Activated CD8-positive, alpha-beta memory T cell treated with anti-CD3 and anti-CD28 coated beads for 4 hours (primary cell): Measurements from ENCODE around the gene NFIB.

Experiments used
- DNase-seq, 2 donors: peaks; one replicate each; pipeline ENCODE4 v3.0.0-alpha.2; 2020; ENCODE audit warnings: low read depth in 2 of 2

Gene NFIB

GRCh38 chr9:14278291-14278721 is 35.6 kb downstream of the NFIB start:
- DNase-seq: no peak

GRCh38 chr9:14277761-14278160 is 36.2 kb downstream of the NFIB start:
- no peak for DNase-seq

GRCh38 chr9:14277244-14277643 is 36.7 kb downstream of the NFIB start:
- no peak for DNase-seq

- no peak for DNase-seq
Observed at GRCh38 chr9:14275331-14275730, 38.6 kb downstream of the NFIB start.

- DNase-seq: no peak
Observed at GRCh38 chr9:14273696-14274121, 40.2 kb downstream of the NFIB start.

GRCh38 chr9:14272927-14273528 is 40.9 kb downstream of the NFIB start:
- DNase-seq: no peak

GRCh38 chr9:14271093-14271673 is 42.8 kb downstream of the NFIB start:
- no peak for DNase-seq

GRCh38 chr9:14270358-14271092 is 43.4 kb downstream of the NFIB start:
- DNase-seq: no peak

GRCh38 chr9:14269916-14270315 is 44.0 kb downstream of the NFIB start:
- no peak for DNase-seq

- no peak for DNase-seq
Observed at GRCh38 chr9:14263707-14264483, 50.0 kb downstream of the NFIB start.

GRCh38 chr9:14262827-14263226 is 51.1 kb downstream of the NFIB start:
- no peak for DNase-seq

GRCh38 chr9:14261616-14262015 is 52.3 kb downstream of the NFIB start:
- no peak for DNase-seq

GRCh38 chr9:14260101-14260500 is 53.8 kb downstream of the NFIB start:
- no peak for DNase-seq

- DNase-seq: no peak
Observed at GRCh38 chr9:14258660-14259239, 55.2 kb downstream of the NFIB start.

- no peak for DNase-seq
Observed at GRCh38 chr9:14258156-14258555, 55.8 kb downstream of the NFIB start.

- DNase-seq: no peak
Observed at GRCh38 chr9:14256588-14256987, 57.4 kb downstream of the NFIB start.

GRCh38 chr9:14251154-14252071 is 62.5 kb downstream of the NFIB start:
- DNase-seq: no peak

GRCh38 chr9:14250794-14251153 is 63.2 kb downstream of the NFIB start:
- no peak for DNase-seq

GRCh38 chr9:14249527-14249926 is 64.4 kb downstream of the NFIB start:
- DNase-seq: no peak

- no peak for DNase-seq
Observed at GRCh38 chr9:14248149-14248548, 65.8 kb downstream of the NFIB start.

- no peak for DNase-seq
Observed at GRCh38 chr9:14247577-14247976, 66.4 kb downstream of the NFIB start.
